OCI-M2 (cell line): Measurements from ENCODE around the gene RECK.
"Not testable (repeated sequence)": the region's sequence is repeated elsewhere in the genome, so short reads cannot be mapped to it uniquely, and the experiment has no call there.

Source experiments
- DNase-seq: peaks from one replicate; lab custom pipeline; 2025; ENCODE audit not compliant: unreplicated experiment; lab: John Stamatoyannopoulos, UW

RECK gene

DNA sequence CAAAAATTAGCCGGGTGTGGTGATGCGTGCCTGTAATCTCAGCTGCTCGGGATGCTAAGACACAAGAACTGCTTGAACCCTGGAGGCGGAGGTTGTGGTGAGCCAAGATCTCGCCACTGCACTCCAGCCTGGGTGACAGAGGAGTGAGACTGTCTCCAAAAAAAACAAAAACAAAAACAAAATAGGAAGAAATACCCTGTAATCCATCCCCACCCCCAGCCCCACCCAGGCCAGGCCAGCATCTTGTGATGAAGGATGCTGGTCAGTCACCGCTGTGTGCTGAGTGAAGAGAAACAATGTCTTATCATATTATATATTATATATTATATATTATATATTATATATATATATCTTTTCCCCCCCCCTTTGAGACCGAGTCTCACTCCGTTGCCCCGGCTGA is 117.0 kb downstream of the RECK start:
- no peak for DNase-seq

- no peak for DNase-seq
These were observed 117.7 kb downstream of the RECK start for GRCh38 chr9:36154331-36154952.

GRCh38 chr9:36156116-36156515 is 119.4 kb downstream of the RECK start:
- no peak for DNase-seq

- DNase-seq = no peak
These were observed 121.4 kb downstream of the RECK start for GRCh38 chr9:36158122-36158521.

DNA sequence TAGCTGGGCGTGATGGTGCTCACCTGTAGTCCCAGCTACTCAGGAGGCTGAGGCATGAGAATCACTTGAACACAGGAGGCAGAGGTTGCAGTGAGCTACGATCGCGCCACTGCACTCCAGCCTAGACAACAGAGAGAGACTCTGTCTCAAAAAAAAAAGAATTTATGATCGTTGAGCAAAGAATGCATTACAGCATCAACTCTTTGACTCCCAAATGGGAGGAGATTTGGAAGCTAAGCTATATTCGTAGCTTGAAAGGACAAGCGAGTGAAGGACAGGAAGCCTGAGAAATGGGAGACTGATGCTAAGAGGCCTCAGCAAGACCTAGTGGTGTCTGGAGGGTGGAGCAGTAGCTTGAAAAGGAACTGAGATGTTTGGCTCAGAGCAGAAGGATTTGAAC is 122.2 kb downstream of the RECK start:
- DNase-seq = no peak

GRCh38 chr9:36159509-36159908 is 122.8 kb downstream of the RECK start:
- DNase-seq = not testable (repeated sequence)

GRCh38 chr9:36160126-36160525 is 123.4 kb downstream of the RECK start:
- not testable (repeated sequence) for DNase-seq

GRCh38 chr9:36161187-36161586 is 124.5 kb downstream of the RECK start:
- no peak for DNase-seq

DNA sequence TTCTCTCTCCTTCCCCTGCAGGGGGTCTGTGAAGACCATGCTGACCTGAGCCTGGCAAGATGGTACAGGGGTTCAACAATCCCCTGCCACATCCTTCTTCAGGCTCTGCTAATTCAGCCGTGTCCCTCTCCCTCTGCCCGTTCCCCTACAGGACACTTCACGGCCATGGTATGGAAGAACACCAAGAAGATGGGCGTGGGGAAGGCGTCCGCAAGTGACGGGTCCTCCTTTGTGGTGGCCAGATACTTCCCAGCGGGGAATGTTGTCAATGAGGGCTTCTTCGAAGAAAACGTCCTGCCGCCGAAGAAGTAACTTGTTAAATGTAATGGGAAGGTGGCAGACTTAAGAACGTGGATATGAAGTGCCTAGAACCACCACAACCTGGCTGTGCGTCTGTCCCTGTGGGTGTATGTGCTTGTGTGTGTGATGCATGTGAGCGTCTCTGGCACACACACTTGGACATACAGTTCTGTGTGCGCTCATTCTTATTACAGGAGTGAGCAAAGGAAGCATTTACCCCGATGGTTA is 125.6 kb downstream of the RECK start:
- no peak for DNase-seq

DNA sequence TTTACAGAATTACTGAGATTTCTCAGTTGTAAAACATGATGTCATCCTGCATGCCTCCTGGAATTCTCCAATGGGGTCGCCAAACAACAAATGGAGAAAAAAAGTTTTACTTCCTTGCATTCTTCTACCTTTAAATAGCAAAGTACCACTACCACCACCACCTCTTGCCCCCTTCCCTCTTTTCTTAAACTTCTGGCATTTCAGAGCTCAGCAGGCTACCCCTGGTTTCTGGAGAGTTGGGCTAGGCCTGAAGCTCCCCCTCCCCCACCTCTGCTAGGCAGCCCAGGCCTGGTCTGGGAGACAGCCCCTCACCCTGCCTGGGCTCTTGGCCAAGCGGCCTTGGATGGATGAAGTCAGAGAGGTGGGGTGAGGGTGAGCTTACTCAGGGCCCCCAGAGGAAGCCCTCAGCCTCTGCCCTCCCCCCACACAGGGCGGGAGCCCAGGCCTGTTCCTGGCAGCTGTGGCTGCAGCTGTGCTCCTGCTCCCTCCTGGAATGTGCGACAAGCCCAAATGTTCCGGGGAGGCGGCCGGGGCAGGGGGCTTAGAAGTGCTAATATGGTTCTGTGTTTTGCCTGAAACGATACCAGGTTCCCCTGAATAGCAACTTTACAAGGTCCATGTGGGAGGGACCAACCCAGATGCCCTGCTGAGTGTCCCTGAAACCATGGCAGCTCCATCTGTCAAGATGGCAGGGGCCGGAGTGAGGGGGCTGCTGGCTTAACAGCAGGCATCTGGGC is 126.5 kb downstream of the RECK start:
- no peak for DNase-seq

GRCh38 chr9:36163786-36164170 is 127.1 kb downstream of the RECK start:
- DNase-seq = no peak

DNA sequence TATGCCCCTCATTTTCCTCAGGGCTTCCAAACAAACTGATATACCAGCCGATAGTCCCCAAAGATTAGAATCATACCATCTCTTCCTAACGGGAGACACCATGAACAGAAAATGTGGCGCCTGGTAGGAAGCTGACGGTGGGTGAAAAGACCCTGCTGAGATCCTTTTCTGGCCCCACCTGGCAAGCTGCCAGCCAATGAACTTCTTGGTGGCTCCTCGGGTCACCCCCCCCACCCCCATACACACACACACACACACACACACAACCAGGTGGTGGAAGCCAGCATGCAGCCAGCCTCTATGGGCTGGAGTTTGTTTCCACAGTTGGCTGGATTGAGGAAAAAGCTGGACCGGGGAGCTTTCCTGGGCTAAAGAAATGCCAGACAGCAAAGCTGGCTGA is 127.7 kb downstream of the RECK start:
- DNase-seq = no peak

DNA sequence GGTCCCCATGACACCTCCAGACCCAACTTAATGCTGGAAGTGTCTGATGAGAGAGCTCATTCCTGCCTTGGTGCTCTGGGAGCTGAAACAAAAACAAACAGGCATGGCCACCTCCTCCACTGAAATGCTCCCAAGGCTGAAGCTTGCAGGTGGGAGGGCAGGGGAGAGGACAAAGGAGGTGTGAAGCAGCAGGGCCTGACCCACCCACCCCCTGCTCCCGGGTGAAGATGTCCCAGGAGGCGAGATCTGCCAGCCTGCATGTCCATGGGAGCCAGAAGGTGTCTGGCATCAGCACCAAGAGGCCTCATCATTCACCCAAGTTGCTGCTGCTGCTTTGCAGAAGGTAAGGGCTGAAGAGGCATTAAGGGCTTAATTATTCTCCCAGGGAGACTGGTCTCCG is 128.3 kb downstream of the RECK start:
- no peak for DNase-seq

DNA sequence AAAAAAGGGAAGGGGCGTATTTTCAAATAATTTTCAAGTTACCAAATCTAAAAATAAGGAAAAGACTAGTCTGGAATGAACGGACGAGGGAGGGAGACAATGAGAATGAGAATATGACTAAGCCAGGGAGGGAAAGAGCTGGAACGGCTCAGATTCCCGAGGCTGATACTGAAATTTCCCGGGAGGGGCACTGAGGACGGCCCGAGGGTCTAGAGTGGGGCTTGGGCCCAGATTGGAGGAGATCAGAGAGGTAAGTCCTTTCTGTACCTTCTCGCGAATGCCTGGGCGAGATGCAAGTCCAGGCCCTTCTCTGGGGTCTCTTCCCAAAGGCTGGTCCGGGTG is 129.1 kb downstream of the RECK start:
- DNase-seq = no peak

DNA sequence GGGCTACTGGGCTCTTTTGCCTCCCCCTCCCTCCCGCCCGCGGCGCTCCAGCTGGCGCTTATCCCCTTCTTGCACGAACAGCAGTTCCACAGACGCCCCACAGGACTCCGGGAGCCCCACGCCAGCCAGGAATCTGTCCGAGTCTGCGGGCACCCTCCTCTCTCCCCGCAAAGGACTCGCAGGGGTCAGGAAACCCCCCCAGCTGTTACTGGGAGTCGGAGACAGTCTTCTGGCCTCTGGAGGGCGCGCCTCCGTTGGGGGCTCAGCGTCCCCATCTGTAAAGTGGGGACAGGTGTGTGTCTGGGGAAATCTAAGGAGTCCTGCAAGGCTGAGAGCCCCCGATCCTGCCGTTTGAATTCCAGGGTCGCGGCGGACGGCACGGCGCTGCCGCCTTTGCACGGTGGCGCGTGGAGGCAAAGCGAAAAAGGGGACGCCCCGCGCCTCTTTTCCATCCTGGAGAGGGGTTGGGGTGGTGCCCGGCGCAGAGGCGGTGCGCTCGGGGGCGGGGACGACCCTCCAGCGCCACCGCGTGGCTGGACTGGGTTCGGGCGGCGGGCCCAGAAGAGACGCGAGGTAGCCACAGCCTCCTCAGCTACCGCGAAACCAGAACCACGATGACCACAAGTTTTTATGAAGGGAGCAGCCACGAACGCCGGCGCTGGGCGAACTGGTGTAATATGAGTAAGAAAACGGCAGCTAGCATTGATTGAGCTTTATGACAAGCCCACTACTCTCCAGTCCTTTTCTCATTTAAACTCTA is 129.6 kb downstream of the RECK start:
- no peak for DNase-seq

DNA sequence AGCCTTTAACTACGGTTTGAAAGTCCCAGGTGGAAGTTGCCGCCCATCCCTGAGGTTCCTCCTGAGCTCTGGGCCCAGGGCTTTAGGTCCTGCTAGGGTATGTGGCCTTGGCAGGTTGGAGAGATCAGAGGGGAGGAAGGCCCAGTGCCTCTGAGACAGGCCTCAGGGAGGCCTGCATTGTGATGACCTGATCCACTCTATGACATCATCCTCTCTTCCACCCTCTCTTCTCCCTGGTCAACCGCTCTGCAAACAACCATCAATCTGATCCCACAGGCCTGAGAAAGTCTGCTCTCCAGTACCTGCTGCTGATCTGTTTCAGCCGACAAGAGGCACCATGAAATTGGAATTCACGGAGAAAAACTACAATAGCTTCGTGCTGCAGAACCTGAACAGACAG is 132.5 kb downstream of the RECK start, which contains the start of gene CCIN:
Gene CCIN, plus strand, starts transcription at position 223 of the 400 bp plus-strand sequence. Its CDS starts 115 bp downstream, at position 338.
- DNase-seq = no peak

DNA sequence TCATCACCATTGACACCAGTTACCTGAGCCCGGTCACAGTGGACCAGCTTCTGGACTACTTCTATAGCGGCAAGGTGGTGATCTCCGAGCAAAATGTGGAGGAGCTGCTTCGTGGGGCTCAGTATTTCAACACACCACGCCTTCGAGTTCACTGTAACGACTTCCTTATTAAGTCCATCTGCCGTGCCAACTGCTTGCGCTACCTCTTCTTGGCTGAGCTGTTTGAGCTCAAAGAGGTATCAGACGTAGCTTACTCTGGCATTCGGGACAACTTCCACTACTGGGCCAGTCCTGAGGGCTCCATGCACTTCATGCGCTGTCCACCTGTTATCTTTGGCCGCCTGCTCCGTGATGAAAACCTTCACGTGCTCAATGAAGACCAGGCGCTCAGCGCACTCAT is 133.0 kb downstream of the RECK start:
- no peak for DNase-seq

- no peak for DNase-seq
These were observed 133.8 kb downstream of the RECK start for GRCh38 chr9:36170531-36170930.

DNA sequence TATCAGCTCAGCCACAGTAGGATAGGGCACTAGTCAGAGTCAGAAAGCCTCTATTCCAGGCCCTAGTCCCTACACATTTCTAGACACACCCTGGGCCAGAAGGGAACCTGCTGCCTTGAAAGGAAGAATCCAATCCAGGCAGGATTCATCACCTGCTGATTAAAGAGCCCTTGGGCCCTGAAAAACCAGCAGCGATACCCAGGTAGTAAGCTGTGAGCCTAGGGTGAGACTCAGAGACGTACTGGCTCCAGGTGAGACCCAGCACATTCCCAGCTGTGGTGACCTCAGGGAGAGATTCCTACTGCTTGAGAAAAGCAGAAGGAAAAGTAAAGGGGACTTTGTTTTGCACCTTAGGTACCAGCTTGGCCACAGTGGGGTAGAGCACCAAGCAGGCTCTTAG is 137.1 kb downstream of the RECK start:
- no peak for DNase-seq
